Neural cell (in vitro differentiated cells): ENCODE results near the gene FAM9C. TPM values are rescaled to one million over a fixed set of nuclear protein-coding genes. Genes with fewer than 3 reads are reported as not detected.
A peak's percentile ranks its signal among the peaks of the same experiment; 100 is the strongest.

ENCODE experiments used
- H2AFZ ChIP-seq: fragments of 200-600, 300-800 bp; sonication (generic), shearing (Covaris generic); 2 replicates; pipeline ENCODE4 v1.6.0; 2014; ENCODE audit warnings: low read depth, mild to moderate bottlenecking, antibody characterized with exemption, low read length, moderate library complexity
- H3F3A ChIP-seq: fragments of 200-600 bp; shearing (Covaris generic); 2 replicates; pipeline ENCODE4 v1.6.1; 2016; ENCODE audit warnings: mild to moderate bottlenecking, moderate library complexity, mixed read lengths, antibody characterized with exemption, low read length; ENCODE audit not compliant: insufficient read depth, poor library complexity, severe bottlenecking
- H3K27ac ChIP-seq: fragments of 200-600, 300-800 bp; sonication (generic), shearing (Covaris generic); 2 replicates; pipeline ENCODE4 v1.5.1; 2014; ENCODE audit warnings: mild to moderate bottlenecking, low read length, moderate library complexity
- H3K27me3 ChIP-seq: fragments of 300-800, 200-600 bp; sonication (generic), shearing (Covaris generic); 2 replicates; pipeline ENCODE4 v1.6.0; 2014; ENCODE audit warnings: mild to moderate bottlenecking, low read depth, low read length, moderate library complexity; ENCODE audit not compliant: insufficient read depth
- H3K36me3 ChIP-seq: fragments of 300-800, 200-600 bp; sonication (generic), shearing (Covaris generic); 2 replicates; pipeline ENCODE4 v1.5.1; 2014; ENCODE audit warnings: mild to moderate bottlenecking, antibody characterized with exemption, low read length, moderate library complexity; ENCODE audit not compliant: insufficient read depth
- H3K4me2 ChIP-seq: fragments of 300-800, 200-600 bp; sonication (generic), shearing (Covaris generic); 2 replicates; pipeline ENCODE4 v1.6.0; 2014; ENCODE audit warnings: mild to moderate bottlenecking, low read length
- H3K4me3 ChIP-seq: fragments of 300-800, 200-600 bp; sonication (generic), shearing (Covaris generic); 2 replicates; pipeline ENCODE4 v1.5.1; 2014; ENCODE audit warnings: mild to moderate bottlenecking, low read length, moderate library complexity
- H3K79me2 ChIP-seq: fragments of 200-600 bp; shearing (Covaris generic); replicated peaks from 2 replicates; pipeline ENCODE4 v1.6.0; 2014; ENCODE audit warnings: mild to moderate bottlenecking, low read length, moderate library complexity; ENCODE audit not compliant: insufficient read depth
- H3K9ac ChIP-seq: fragments of 300-800, 200-600 bp; sonication (generic), shearing (Covaris generic); 2 replicates; pipeline ENCODE4 v1.6.1; 2016; ENCODE audit warnings: mild to moderate bottlenecking, low read length, mixed read lengths
- H3K9me2 ChIP-seq: fragments of 200-600 bp; shearing (Covaris generic); 2 replicates; pipeline ENCODE4 v1.6.1; 2016; ENCODE audit warnings: mild to moderate bottlenecking, low read length, mixed read lengths; ENCODE audit not compliant: insufficient read depth
- H3K9me3 ChIP-seq: fragments of 200-600, 300-800 bp; sonication (generic), shearing (Covaris generic); 2 replicates; pipeline ENCODE4 v1.6.1; 2016; ENCODE audit warnings: mild to moderate bottlenecking, mixed run types, low read length, moderate library complexity, mixed read lengths
- H4K20me1 ChIP-seq: fragments of 200-600 bp; shearing (Covaris generic); 2 replicates; pipeline ENCODE4 v1.6.1; 2016; ENCODE audit warnings: mild to moderate bottlenecking, mixed run types; ENCODE audit not compliant: insufficient read depth
- CTCF ChIP-seq: fragments of 450-650 bp; IDR thresholded peaks from 2 replicates; pipeline ENCODE4 v1.5.1; 2014; ENCODE audit warnings: antibody characterized with exemption, mild to moderate bottlenecking, moderate library complexity; ENCODE audit not compliant: poor library complexity, severe bottlenecking
- EP300 ChIP-seq: fragments of 450-650 bp; conservative IDR thresholded peaks from 2 replicates; pipeline ENCODE4 v1.6.1; 2014; ENCODE audit warnings: antibody characterized with exemption, mild to moderate bottlenecking, moderate library complexity; ENCODE audit not compliant: poor library complexity, severe bottlenecking
- EZH2 ChIP-seq: fragments of 200-600, 300-800 bp; shearing (Covaris generic), sonication (generic); IDR thresholded peaks from 2 replicates; pipeline ENCODE4 v1.6.1; 2014; ENCODE audit warnings: antibody characterized with exemption, low read length, borderline replicate concordance, mild to moderate bottlenecking; ENCODE audit not compliant: insufficient read depth, poor library complexity, severe bottlenecking
- MXI1 ChIP-seq: fragments of 450-650 bp; conservative IDR thresholded peaks from 2 replicates; pipeline ENCODE4 v1.6.1; 2014; ENCODE audit warnings: antibody characterized with exemption, mild to moderate bottlenecking; ENCODE audit not compliant: poor library complexity, severe bottlenecking
- POLR2AphosphoS5 ChIP-seq: IDR thresholded peaks from 2 replicates; pipeline ENCODE4 v1.6.1; 2012
- RAD21 ChIP-seq: fragments of 450-650 bp; conservative IDR thresholded peaks from 2 replicates; pipeline ENCODE4 v1.6.1; 2014; ENCODE audit warnings: antibody characterized with exemption, mild to moderate bottlenecking, moderate library complexity
- REST ChIP-seq: IDR thresholded peaks from 2 replicates; pipeline ENCODE4 v1.6.1; 2012; ENCODE audit warnings: borderline replicate concordance
- SMC3 ChIP-seq: fragments of 450-650 bp; conservative IDR thresholded peaks from 2 replicates; pipeline ENCODE4 v1.6.1; 2014; ENCODE audit warnings: antibody characterized with exemption, mild to moderate bottlenecking, moderate library complexity; ENCODE audit not compliant: poor library complexity
- TAF1 ChIP-seq: IDR thresholded peaks from 2 replicates; pipeline ENCODE4 v1.6.1; 2012; ENCODE audit warnings: low read depth
- polyA plus RNA-seq: library from polyadenylated mRNA; depleted of rRNA; stranded (reverse); fragments of >200 nt; gene quantifications from 2 replicates; pipeline ENCODE4 v1.2.3, GENCODE V29; 2014

The FAM9C gene
- polyA plus RNA-seq, 1 donor from 2014 or later, result not detected

GRCh38 chrX:13092455-13092941, 48.1 kb upstream of the FAM9C start:
- no peaks in the 10 kb centered on the region for H4K20me1 ChIP-seq
- no peak overlapping the region for H3K4me3 ChIP-seq
- no peaks in the 10 kb centered on the region for H3K9me2 ChIP-seq
- H3K27me3 ChIP-seq, result no peaks in the 10 kb centered on the region
- no peak overlapping the region for H3K4me2 ChIP-seq
- H2AFZ ChIP-seq, result no peak overlapping the region
- H3K36me3 ChIP-seq, result no peaks in the 10 kb centered on the region
- TF ChIP-seq RAD21 (no peak), POLR2AphosphoS5 (no peak), CTCF (no peak), MXI1 (no peak), EP300 (no peak), SMC3 (no peak), REST (no peak), EZH2 (no peak), TAF1 (no peak)
- H3K27ac ChIP-seq, result no peak overlapping the region
- no peak overlapping the region for H3K9ac ChIP-seq
- H3K79me2 ChIP-seq, result no peaks in the 10 kb centered on the region
- no peaks in the 10 kb centered on the region for H3K9me3 ChIP-seq
- no peaks in the 10 kb centered on the region for H3F3A ChIP-seq

GRCh38 chrX:13091111-13091765, 46.8 kb upstream of the FAM9C start:
- Histone ChIP-seq H3K27ac (peak overlapping the region; percentile 59), H3K27me3 (no peaks in the 10 kb centered on the region), H3K9me2 (no peaks in the 10 kb centered on the region), H4K20me1 (no peaks in the 10 kb centered on the region), H3K79me2 (no peaks in the 10 kb centered on the region), H3K4me2 (no peak overlapping the region), H3K4me3 (no peak overlapping the region), H3F3A (no peaks in the 10 kb centered on the region), H3K36me3 (no peaks in the 10 kb centered on the region), H3K9me3 (no peaks in the 10 kb centered on the region), H3K9ac (no peak overlapping the region), H2AFZ (no peak overlapping the region)
- TF ChIP-seq TAF1 (no peak), CTCF (no peak), RAD21 (no peak), EP300 (no peak), POLR2AphosphoS5 (no peak), SMC3 (no peak), EZH2 (no peak), MXI1 (no peak), REST (no peak)
